WTC11 (cell line): Measurements from ENCODE around the gene CFL1. TPM values are rescaled to one million over a fixed set of nuclear protein-coding genes. Genes with fewer than 3 reads are reported as not detected.

Source experiments
- ATAC-seq: fragments of 200-7000 bp; cut with Tn5 transposase; 2 replicates; pipeline ENCODE4 v1.10.0; 2021; ENCODE audit warnings: mild to moderate bottlenecking, moderate library complexity
- CTCF ChIA-PET: fragments of 300-600 bp; sonication (Branson Sonifier 250); formaldehyde crosslinking; loops from one replicate; lab custom pipeline; 2021; ENCODE audit warnings: antibody characterized with exemption; lab: Charles Lee
- POLR2A ChIA-PET: fragments of 350-600 bp; sonication (Branson Sonifier 250); formaldehyde crosslinking; loops from one replicate; lab custom pipeline; 2021; ENCODE audit warnings: antibody characterized with exemption; lab: Charles Lee
- DNase-seq: peaks from one replicate; pipeline ENCODE4 v3.0.0; 2021; ENCODE audit warnings: low spot score
- H3K27ac Mint-ChIP-seq: 2 replicates; pipeline ENCODE4 v1.8.0; 2021; ENCODE audit warnings: mixed read lengths
- H3K27me3 Mint-ChIP-seq: 2 replicates; pipeline ENCODE4 v1.8.0; 2021; ENCODE audit warnings: low read depth, mild to moderate bottlenecking, moderate library complexity, mixed read lengths
- H3K36me3 Mint-ChIP-seq: 2 replicates; pipeline ENCODE4 v1.8.0; 2021; ENCODE audit warnings: mixed read lengths
- H3K4me1 Mint-ChIP-seq: 2 replicates; pipeline ENCODE4 v1.8.0; 2022; ENCODE audit warnings: mixed read lengths
- H3K4me3 Mint-ChIP-seq: 2 replicates; pipeline ENCODE4 v1.8.0; 2021; ENCODE audit warnings: mild to moderate bottlenecking, moderate library complexity, mixed read lengths
- H3K9me3 Mint-ChIP-seq: 2 replicates; pipeline ENCODE4 v1.8.0; 2021; ENCODE audit warnings: mixed read lengths
- ATF3 ChIP-seq: sonication (generic); formaldehyde crosslinking; conservative IDR thresholded peaks from 2 replicates; pipeline ENCODE4 v1.8.1; 2022; ENCODE audit warnings: mild to moderate bottlenecking, missing genetic modification reagents
- CREM ChIP-seq: sonication (generic); formaldehyde crosslinking; IDR thresholded peaks from 2 replicates; pipeline ENCODE4 v1.8.1; 2022; ENCODE audit warnings: mild to moderate bottlenecking, missing genetic modification reagents, moderate library complexity
- ESRRA ChIP-seq: sonication (generic); formaldehyde crosslinking; IDR thresholded peaks from 2 replicates; pipeline ENCODE4 v1.8.1; 2022; ENCODE audit warnings: mild to moderate bottlenecking, missing genetic modification reagents, borderline replicate concordance
- FOXK1 ChIP-seq: sonication (generic); formaldehyde crosslinking; IDR thresholded peaks from 2 replicates; pipeline ENCODE4 v1.8.0; 2022; ENCODE audit warnings: mild to moderate bottlenecking, moderate library complexity, missing genetic modification reagents
- FOXP1 ChIP-seq: sonication (generic); formaldehyde crosslinking; IDR thresholded peaks from 2 replicates; pipeline ENCODE4 v1.8.0; 2022; ENCODE audit warnings: missing genetic modification reagents, mild to moderate bottlenecking, moderate library complexity, borderline replicate concordance
- GABPB1 ChIP-seq: sonication (generic); formaldehyde crosslinking; IDR thresholded peaks from 2 replicates; pipeline ENCODE4 v1.8.1; 2023; ENCODE audit warnings: mild to moderate bottlenecking, missing genetic modification reagents
- JAZF1 ChIP-seq: fragments of 250-450 bp; sonication (Bioruptor Pico); IDR thresholded peaks from 2 replicates; pipeline ENCODE4 v1.9.0; 2021; ENCODE audit warnings: moderate library complexity, mild to moderate bottlenecking, inconsistent platforms
- KAT7 ChIP-seq: sonication (generic); formaldehyde crosslinking; IDR thresholded peaks from 2 replicates; pipeline ENCODE4 v1.8.1; 2023; ENCODE audit warnings: missing genetic modification reagents, mild to moderate bottlenecking, borderline replicate concordance
- MYBL2 ChIP-seq: sonication (generic); formaldehyde crosslinking; IDR thresholded peaks from 2 replicates; pipeline ENCODE4 v1.8.1; 2023; ENCODE audit warnings: mild to moderate bottlenecking, moderate library complexity, missing genetic modification reagents
- NFATC4 ChIP-seq: fragments of 250-450 bp; sonication (Bioruptor Pico); IDR thresholded peaks from 2 replicates; pipeline ENCODE4 v1.9.0; 2021; ENCODE audit warnings: mild to moderate bottlenecking
- NFE2L1 ChIP-seq: sonication (generic); formaldehyde crosslinking; IDR thresholded peaks from 2 replicates; pipeline ENCODE4 v1.8.1; 2023; ENCODE audit warnings: missing genetic modification reagents
- NFYB ChIP-seq: sonication (generic); formaldehyde crosslinking; conservative IDR thresholded peaks from 2 replicates; pipeline ENCODE4 v1.8.0; 2022; ENCODE audit warnings: low read depth, missing genetic modification reagents
- NR2C2 ChIP-seq: sonication (generic); formaldehyde crosslinking; IDR thresholded peaks from 2 replicates; pipeline ENCODE4 v1.8.0; 2022; ENCODE audit warnings: mild to moderate bottlenecking, missing genetic modification reagents
- NR3C1 ChIP-seq: sonication (generic); formaldehyde crosslinking; conservative IDR thresholded peaks from 2 replicates; pipeline ENCODE4 v1.8.1; 2023; ENCODE audit warnings: low read depth, mild to moderate bottlenecking, missing genetic modification reagents
- RELA ChIP-seq: sonication (generic); formaldehyde crosslinking; IDR thresholded peaks from 2 replicates; pipeline ENCODE4 v1.8.1; 2022; ENCODE audit warnings: missing genetic modification reagents, mild to moderate bottlenecking, borderline replicate concordance
- SP1 ChIP-seq: sonication (generic); formaldehyde crosslinking; conservative IDR thresholded peaks from 2 replicates; pipeline ENCODE4 v1.8.1; 2022; ENCODE audit warnings: missing genetic modification reagents
- TEAD1 ChIP-seq: sonication (generic); formaldehyde crosslinking; IDR thresholded peaks from 2 replicates; pipeline ENCODE4 v1.8.0; 2022; ENCODE audit warnings: mild to moderate bottlenecking, missing genetic modification reagents
- ZBTB21 ChIP-seq: sonication (generic); formaldehyde crosslinking; IDR thresholded peaks from 2 replicates; pipeline ENCODE4 v1.8.1; 2023; ENCODE audit warnings: mild to moderate bottlenecking, missing genetic modification reagents, borderline replicate concordance
- ZNF138 ChIP-seq: sonication (generic); formaldehyde crosslinking; conservative IDR thresholded peaks from 2 replicates; pipeline ENCODE4 v1.8.1; 2022; ENCODE audit warnings: mild to moderate bottlenecking, moderate library complexity, missing genetic modification reagents
- ZNF219 ChIP-seq: sonication (generic); formaldehyde crosslinking; IDR thresholded peaks from 2 replicates; pipeline ENCODE4 v1.8.0; 2023; ENCODE audit warnings: missing genetic modification reagents, mild to moderate bottlenecking, borderline replicate concordance
- ZNF281 ChIP-seq: sonication (generic); formaldehyde crosslinking; IDR thresholded peaks from 2 replicates; pipeline ENCODE4 v1.8.0; 2023; ENCODE audit warnings: mild to moderate bottlenecking, missing genetic modification reagents
- ZNF396 ChIP-seq: fragments of 250-450 bp; sonication (Bioruptor Pico); IDR thresholded peaks from 2 replicates; pipeline ENCODE4 v1.8.0; 2021; ENCODE audit warnings: mild to moderate bottlenecking, moderate library complexity, borderline replicate concordance
- ZNF416 ChIP-seq: fragments of 250-450 bp; sonication (Bioruptor Pico); IDR thresholded peaks from 2 replicates; pipeline ENCODE4 v1.9.0; 2021; ENCODE audit warnings: mild to moderate bottlenecking, inconsistent platforms
- total RNA-seq: library from RNA; stranded (reverse); gene quantifications from 3 replicates; pipeline ENCODE4 v1.2.3, GENCODE V29; 2021
- TF ChIP-seq, protein P1 (sequence below): sonication (generic); formaldehyde crosslinking; IDR thresholded peaks from 2 replicates; pipeline ENCODE4 v1.8.0; 2022; ENCODE audit warnings: mild to moderate bottlenecking, missing genetic modification reagents
- TF ChIP-seq, protein P2 (sequence below): sonication (generic); formaldehyde crosslinking; IDR thresholded peaks from 2 replicates; pipeline ENCODE4 v1.8.1; 2022; ENCODE audit warnings: mild to moderate bottlenecking, moderate library complexity, missing genetic modification reagents
- TF ChIP-seq, protein P3 (sequence below): sonication (generic); formaldehyde crosslinking; IDR thresholded peaks from 2 replicates; pipeline ENCODE4 v1.8.1; 2022; ENCODE audit warnings: low read depth, missing genetic modification reagents, borderline replicate concordance
- TF ChIP-seq, protein P4 (sequence below): fragments of 250-450 bp; sonication (Bioruptor Pico); IDR thresholded peaks from 2 replicates; pipeline ENCODE4 v1.9.0; 2021; ENCODE audit warnings: mild to moderate bottlenecking
- TF ChIP-seq, protein P5 (sequence below): fragments of 250-450 bp; sonication (Bioruptor Pico); IDR thresholded peaks from 2 replicates; pipeline ENCODE4 v1.9.0; 2021; ENCODE audit warnings: moderate library complexity, mild to moderate bottlenecking, inconsistent platforms, borderline replicate concordance

The CFL1 gene
- total RNA-seq, 1 experiment from 2014 or later = 1,073 TPM

DNA sequence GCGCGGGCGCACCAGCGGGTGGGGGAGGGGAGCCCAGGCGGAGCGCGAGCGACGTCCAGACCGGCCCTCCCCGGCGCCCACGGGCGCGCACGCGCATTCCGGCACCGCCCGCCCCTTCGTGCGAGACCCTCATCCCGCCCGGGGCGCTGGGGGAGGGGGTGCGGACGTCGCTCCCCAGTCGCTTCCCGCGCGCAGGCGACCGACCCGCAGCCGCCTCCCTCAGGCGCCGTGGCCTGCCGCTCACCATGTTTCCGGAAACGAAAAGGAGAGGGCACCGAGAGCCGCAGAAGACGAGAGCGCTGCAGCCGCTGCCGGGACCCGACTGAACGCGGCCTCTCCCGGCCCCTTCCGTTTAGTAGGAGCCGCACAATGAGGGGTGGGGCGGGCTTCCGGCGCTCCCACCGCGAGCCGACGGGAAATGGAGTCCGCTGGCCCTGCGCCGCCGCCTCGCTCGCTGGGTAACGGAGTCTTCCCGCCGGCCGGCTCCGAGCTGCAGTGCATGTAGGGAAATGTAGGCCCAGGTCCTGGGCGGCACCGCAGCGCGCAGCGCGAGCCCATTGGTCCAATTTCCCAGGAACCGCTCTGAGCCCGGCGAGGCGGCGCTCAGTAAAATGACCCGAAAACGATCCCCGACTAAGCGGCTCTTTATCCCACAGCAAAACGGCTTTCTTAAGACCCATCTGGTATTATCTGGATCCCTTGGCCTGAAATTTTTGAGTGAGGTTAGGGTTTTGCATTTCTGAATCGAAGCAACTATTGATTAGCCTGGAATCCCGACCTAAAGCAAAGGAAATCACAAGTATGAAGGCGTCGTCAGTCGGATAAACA is at the start of gene CFL1 (continued):
- TF ChIP-seq ZNF281 (CRISPR knock-in tag) = peak; percentile 73
- TF ChIP-seq NFE2L1 (CRISPR knock-in tag) = peak; percentile 69
- no peak for TF ChIP-seq NR2C2 (CRISPR knock-in tag)
- peak; percentile 79 for TF ChIP-seq MYBL2 (CRISPR knock-in tag)
- peak; percentile 37; the same call in 1 of the 2 replicates for TF ChIP-seq TEAD1 (CRISPR knock-in tag)
- no peak for TF ChIP-seq NR3C1 (CRISPR knock-in tag)
- TF ChIP-seq ZNF138 (CRISPR knock-in tag) = no peak
- TF ChIP-seq, protein P1, sequence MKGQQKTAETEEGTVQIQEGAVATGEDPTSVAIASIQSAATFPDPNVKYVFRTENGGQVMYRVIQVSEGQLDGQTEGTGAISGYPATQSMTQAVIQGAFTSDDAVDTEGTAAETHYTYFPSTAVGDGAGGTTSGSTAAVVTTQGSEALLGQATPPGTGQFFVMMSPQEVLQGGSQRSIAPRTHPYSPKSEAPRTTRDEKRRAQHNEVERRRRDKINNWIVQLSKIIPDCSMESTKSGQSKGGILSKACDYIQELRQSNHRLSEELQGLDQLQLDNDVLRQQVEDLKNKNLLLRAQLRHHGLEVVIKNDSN = peak; percentile 48; the same call in 1 of the 2 replicates
- TF ChIP-seq FOXK1 (CRISPR knock-in tag) = peak; percentile 87
- TF ChIP-seq ZNF219 = peak; percentile 76; the same call in 1 of the 2 replicates
- peak; percentile 86 for TF ChIP-seq GABPB1
- peak; percentile 26; the same call in 1 of the 2 replicates for TF ChIP-seq CREM (CRISPR knock-in tag)
- TF ChIP-seq RELA (CRISPR knock-in tag) = no peak
- TF ChIP-seq ZBTB21 (CRISPR knock-in tag) = no peak
- peak; percentile 72; the same call in 1 of the 2 replicates for TF ChIP-seq NFATC4 (CRISPR knock-in tag)
- peak; percentile 84; the same call in 1 of the 2 replicates for TF ChIP-seq ZNF416 (CRISPR knock-in tag)
- peak; percentile 73 for TF ChIP-seq NFYB (CRISPR knock-in tag)
- TF ChIP-seq, protein P2, sequence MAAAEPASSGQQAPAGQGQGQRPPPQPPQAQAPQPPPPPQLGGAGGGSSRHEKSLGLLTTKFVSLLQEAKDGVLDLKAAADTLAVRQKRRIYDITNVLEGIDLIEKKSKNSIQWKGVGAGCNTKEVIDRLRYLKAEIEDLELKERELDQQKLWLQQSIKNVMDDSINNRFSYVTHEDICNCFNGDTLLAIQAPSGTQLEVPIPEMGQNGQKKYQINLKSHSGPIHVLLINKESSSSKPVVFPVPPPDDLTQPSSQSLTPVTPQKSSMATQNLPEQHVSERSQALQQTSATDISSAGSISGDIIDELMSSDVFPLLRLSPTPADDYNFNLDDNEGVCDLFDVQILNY (CRISPR knock-in tag) = peak; percentile 94
- peak; percentile 93 for TF ChIP-seq SP1

DNA sequence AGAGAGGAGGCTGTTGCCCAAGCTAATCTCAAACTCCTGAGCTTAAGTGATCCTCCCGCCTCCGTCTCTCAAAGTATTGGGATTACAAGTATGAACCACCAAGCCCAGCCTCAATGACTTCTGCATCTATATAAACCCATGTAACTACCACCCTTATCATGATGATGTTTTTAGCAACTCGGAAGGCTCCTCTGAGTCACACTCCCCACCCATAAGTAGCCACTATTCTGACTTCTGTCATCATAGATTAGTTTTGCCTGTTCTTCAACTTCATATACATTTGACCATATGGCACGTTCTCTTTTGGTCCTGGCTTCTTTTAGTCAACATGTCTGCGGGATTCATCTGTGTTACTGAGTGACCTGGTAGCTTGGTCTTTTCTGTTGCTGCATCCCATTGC is 48.6 kb upstream of the CFL1 start:
- Mint-ChIP-seq H3K27ac (no peak overlapping the region), H3K4me3 (no peak overlapping the region), H3K4me1 (peaks cover 2% of the 10 kb centered on the region), H3K9me3 (no peaks in the 10 kb centered on the region), H3K36me3 (no peaks in the 10 kb centered on the region), H3K27me3 (peaks cover 62% of the 10 kb centered on the region)
- ChIA-PET CTCF (interaction anchor here (0.6 to 1.9 kb wide), 4 partner anchors 15 to 85 kb away, joined by 3 to 11 read pairs (median 5); partner anchors contain the start of genes CCDC85B and FIBP), POLR2A (interaction anchor here (0.7 kb wide), 1 partner anchor 12 kb away, joined by 3 read pairs; no protein-coding TSS in a partner anchor)
- no peak for ATAC-seq
- no peak for DNase-seq
- no peak for TF ChIP-seq JAZF1
- no peak for TF ChIP-seq FOXP1 (CRISPR knock-in tag)
- no peak for TF ChIP-seq ZNF138 (CRISPR knock-in tag)
- no peak for TF ChIP-seq KAT7 (CRISPR knock-in tag)
- no peak for TF ChIP-seq ATF3 (CRISPR knock-in tag)
- TF ChIP-seq, protein P3, sequence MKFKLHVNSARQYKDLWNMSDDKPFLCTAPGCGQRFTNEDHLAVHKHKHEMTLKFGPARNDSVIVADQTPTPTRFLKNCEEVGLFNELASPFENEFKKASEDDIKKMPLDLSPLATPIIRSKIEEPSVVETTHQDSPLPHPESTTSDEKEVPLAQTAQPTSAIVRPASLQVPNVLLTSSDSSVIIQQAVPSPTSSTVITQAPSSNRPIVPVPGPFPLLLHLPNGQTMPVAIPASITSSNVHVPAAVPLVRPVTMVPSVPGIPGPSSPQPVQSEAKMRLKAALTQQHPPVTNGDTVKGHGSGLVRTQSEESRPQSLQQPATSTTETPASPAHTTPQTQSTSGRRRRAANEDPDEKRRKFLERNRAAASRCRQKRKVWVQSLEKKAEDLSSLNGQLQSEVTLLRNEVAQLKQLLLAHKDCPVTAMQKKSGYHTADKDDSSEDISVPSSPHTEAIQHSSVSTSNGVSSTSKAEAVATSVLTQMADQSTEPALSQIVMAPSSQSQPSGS (CRISPR knock-in tag) = no peak
- TF ChIP-seq, protein P4, sequence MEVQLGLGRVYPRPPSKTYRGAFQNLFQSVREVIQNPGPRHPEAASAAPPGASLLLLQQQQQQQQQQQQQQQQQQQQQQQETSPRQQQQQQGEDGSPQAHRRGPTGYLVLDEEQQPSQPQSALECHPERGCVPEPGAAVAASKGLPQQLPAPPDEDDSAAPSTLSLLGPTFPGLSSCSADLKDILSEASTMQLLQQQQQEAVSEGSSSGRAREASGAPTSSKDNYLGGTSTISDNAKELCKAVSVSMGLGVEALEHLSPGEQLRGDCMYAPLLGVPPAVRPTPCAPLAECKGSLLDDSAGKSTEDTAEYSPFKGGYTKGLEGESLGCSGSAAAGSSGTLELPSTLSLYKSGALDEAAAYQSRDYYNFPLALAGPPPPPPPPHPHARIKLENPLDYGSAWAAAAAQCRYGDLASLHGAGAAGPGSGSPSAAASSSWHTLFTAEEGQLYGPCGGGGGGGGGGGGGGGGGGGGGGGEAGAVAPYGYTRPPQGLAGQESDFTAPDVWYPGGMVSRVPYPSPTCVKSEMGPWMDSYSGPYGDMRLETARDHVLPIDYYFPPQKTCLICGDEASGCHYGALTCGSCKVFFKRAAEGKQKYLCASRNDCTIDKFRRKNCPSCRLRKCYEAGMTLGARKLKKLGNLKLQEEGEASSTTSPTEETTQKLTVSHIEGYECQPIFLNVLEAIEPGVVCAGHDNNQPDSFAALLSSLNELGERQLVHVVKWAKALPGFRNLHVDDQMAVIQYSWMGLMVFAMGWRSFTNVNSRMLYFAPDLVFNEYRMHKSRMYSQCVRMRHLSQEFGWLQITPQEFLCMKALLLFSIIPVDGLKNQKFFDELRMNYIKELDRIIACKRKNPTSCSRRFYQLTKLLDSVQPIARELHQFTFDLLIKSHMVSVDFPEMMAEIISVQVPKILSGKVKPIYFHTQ (CRISPR knock-in tag) = no peak
- TF ChIP-seq, protein P5, sequence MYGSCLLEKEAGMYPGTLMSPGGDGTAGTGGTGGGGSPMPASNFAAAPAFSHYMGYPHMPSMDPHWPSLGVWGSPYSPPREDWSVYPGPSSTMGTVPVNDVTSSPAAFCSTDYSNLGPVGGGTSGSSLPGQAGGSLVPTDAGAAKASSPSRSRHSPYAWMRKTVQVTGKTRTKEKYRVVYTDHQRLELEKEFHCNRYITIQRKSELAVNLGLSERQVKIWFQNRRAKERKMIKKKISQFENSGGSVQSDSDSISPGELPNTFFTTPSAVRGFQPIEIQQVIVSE = no peak
- no peak for TF ChIP-seq ZNF396 (CRISPR knock-in tag)
- TF ChIP-seq ESRRA (CRISPR knock-in tag) = no peak
